C1 segment of cervical spinal cord (tissue), 14 donors: ENCODE results near the gene CNNM3.
A peak's percentile ranks its signal among the peaks of the same experiment; 100 is the strongest.
"Not testable (repeated sequence)": the region's sequence is repeated elsewhere in the genome, so short reads cannot be mapped to it uniquely, and the experiment has no call there.

Experiments used
- DNase-seq, 14 donors: peaks; one replicate each; lab custom pipeline; 2025; lab: John Stamatoyannopoulos, UW

The CNNM3 gene

DNA sequence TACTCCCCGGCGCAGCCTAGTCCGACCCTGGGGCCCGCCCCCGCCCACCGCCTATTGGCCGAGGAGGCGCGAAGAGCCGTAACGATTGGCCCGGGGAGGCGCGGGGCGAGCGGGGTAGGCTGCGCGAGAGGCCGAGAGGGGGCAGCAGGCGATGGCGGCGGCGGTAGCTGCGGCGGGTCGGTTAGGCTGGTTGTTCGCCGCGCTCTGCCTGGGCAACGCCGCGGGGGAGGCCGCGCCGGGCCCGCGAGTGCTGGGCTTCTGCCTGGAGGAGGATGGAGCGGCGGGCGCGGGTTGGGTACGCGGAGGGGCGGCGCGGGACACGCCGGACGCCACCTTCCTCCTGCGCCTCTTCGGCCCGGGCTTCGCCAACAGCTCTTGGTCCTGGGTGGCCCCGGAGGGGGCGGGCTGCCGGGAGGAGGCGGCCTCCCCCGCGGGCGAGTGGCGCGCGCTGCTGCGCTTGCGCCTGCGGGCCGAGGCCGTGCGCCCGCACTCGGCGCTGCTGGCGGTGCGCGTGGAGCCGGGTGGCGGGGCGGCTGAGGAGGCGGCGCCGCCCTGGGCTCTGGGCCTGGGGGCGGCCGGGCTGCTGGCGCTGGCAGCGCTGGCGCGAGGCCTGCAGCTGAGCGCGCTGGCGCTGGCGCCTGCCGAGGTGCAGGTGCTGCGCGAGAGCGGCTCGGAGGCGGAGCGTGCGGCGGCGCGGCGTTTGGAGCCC lies at the start of gene CNNM3:
Gene CNNM3, plus strand, starts transcription at position 142 of the 709 bp plus-strand sequence. Its CDS starts 10 bp downstream, at position 152.
- peak; percentile 83 to 99 (median 94) for DNase-seq

GRCh38 chr2:96767135-96767871 lies 48.8 kb upstream of the CNNM3 start:
- DNase-seq: no peak

- DNase-seq: peak in 1 of 14 donors; percentile 14
These were observed 47.9 kb upstream of the CNNM3 start for GRCh38 chr2:96768083-96768561.

DNA sequence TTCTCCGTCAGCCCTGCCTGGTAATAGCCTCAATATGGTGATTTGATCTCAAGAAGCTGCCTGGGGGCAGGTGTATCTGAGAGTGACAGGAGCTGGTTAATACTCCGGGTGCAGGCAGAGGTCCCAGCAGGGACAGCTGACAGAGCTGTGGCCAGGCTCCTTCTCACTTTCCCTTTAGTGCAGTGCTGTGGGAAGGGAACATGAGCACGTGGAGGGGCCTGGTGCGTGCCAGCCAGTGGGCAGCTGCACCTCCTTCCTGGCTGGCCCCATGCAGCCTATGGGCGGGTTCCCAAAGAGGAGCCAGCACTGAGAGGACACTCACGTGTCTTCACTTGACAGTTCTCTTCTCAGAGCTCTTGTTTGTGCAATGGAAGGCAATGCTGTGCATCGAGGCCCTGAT lies 46.3 kb upstream of the CNNM3 start:
- DNase-seq: peak in 10 of 14 donors; percentile 17 to 76 (median 49)

- DNase-seq: no peak
These were observed 45.4 kb upstream of the CNNM3 start for GRCh38 chr2:96770442-96771202.

DNA sequence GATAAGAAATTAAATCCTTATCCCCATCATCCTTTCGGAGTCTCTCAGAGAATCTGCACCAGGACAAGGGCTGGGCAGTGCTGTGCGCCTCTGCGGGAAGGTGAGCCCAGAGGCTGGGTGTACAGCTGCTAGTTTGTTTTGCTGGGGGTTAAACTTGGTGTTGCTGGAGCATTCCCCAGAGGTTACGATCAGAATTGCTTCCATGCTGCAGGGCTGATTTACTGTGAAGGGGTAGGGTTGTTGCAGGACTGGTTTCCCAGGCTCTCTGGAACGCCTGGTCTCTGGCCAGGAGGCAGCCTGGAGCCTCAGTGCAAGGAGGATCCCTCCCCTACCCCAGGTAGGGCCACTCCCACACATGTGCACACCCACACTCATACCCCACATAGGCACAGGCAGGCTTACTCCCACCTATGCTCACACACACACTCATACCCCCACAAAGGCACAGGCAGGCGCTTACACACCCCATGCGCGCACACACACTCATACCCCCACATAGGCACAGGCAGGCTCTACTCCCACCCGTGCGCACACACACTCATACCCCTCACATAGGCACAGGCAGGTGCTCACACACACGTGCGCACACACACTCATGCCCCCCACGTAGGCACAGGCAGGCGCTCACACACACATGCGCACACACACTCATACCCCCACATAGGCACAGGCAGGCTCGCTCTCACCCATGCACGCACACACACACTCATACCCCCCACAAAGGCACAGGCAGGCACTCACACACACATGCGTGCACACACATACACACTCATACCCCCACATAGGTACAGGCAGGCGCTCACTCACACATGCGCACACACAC lies 44.1 kb upstream of the CNNM3 start:
- no peak for DNase-seq

DNA sequence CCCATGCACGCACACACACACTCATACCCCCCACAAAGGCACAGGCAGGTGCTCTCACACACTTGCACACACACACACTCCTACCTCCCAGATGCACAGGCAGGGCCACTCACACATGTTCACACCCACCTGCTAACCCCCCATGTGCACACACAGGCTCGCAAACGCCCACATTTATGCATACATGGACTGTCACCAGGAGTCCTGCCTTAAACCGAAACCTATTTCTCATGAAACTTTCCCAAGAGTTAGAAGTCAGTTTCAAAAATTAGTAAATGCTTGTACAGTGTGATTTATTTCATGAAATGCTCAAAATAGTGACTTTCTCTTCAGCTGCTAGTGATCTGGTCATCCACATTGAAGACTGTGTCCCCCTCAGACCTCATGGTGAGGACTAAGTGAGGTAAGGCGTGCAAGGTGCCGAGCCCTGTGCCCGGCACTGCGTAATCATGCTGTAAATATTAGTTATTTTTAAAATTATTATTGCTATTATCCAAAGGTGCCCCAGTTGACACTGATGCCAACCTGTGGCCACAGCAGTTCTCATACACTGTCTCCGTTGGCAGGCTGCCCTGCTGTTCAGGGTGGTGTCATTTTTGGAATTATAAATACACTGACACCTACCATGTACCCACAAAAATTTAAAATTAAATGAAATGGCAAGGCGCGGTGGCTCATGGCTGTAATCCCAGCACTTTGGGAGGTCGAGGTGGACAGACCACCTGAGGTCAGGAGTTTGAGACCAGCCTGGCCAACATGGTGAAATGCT lies 43.0 kb upstream of the CNNM3 start:
- DNase-seq: no peak

DNA sequence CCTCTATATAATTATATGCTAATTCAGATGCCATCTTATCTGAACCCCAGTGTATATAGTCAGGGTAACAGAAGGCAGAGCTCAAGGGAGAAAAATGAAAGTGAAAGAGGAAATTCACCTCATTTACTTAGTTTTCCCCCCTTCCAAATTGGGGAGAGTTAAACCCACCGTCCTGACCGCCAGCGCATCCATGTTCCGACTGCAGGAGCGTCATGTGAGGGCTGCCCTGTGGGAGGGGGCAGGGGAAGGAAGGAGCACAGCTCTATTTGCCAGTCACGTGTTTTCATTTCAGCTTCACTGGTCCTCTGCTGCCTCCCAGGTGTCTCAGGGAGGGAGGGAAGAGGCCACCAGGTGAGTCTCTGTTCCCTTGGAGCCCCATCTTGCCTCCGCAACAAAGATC lies 42.1 kb upstream of the CNNM3 start:
- peak in 1 of 14 donors; percentile 3 for DNase-seq

DNA sequence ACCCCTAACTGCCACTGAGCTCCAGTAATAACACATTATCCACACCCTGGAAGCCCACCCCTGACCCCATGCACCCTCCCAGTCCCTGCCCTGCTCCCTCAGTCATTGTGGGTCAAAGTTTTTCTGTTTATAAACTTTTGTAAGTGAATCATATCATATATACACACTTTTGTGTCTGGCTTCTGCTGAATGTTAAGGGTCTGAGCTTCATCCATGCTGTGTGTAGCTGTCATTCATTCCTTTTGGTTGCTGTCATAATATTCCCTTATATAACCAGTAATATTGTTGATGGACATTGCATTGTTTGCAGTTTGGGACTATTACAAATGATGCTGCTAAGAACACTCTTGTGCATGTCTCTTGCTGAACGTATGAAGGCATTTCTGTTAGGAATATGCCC lies 40.9 kb upstream of the CNNM3 start:
- DNase-seq: no peak

DNA sequence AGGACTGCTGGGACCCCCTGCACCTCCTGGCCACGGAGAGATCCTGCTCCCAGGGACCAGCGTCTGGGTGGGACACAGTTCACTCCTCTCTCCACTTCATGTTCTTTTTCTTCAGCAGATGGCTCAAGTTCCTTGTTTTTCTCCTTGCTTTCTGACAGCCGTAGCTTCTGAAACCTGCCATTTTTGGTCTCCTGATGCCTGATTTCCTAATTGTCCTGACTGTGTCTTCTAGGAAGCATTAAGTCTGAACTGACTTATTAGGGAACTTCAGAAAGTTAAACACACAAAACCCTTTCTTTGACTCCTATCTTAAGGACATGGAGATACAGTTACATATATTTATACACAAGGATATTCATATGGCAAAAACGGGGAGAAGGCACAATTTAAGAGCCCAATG lies 32.7 kb upstream of the CNNM3 start:
- DNase-seq: no peak

DNA sequence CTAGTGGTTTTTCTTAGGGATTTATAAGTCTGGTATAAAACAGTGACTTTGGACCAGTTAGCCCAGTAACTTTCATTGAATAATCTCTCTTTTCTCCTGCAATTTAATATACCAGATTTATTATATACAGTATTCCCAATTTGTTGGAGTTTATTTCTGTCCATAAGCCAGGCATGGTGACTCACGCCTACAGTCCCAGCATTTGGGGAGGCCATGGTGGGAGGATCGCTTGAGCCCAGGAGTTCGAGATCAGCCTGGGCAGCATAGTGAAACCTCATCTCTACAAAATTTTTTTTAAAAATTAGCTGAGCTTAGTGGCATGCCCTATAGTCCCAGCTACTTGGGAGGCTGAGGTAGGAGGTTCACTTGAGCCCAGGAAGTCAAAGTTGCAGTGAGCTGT lies 28.7 kb upstream of the CNNM3 start:
- no peak for DNase-seq

DNA sequence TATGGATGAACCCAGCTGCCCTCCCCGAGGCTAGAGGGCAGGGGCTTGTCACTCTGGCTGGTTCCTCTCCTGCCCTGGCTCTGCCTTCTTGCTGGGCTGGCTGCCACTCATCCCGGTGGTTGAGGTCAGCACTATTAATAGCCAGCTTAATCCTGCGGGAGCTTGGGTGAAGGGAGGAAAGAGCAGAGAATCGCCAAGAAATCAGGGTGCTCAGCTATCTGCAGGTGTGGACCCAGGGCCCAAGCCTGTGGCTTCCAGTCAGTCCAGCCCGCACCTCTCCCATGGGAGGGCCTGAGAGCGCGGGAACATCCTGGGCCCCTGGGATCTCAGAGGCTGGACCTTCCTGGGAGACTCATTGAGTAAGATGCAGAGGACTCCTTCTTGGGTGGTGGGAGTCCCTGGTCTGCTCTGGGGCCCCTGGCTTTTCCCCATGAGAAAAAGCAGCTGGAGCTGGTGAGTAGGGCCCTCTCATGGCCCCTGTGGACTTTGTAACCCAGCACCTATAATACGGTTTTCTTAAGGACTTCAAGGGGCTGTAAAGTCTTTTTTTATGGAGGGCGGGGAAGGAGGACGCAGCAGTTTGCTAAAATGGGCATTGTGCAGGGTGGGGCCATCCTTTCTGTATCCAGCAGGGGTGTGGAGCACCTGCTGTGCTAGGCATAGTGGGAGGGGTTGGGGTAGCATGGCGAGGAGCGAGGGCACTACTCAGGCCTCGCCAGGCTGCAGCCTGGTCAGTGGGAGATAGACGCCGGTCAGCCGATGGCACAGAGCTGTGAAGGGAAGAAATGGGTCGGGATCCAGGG lies 27.4 kb upstream of the CNNM3 start:
- peak in 6 of 14 donors; percentile 14 to 80 (median 20) for DNase-seq

DNA sequence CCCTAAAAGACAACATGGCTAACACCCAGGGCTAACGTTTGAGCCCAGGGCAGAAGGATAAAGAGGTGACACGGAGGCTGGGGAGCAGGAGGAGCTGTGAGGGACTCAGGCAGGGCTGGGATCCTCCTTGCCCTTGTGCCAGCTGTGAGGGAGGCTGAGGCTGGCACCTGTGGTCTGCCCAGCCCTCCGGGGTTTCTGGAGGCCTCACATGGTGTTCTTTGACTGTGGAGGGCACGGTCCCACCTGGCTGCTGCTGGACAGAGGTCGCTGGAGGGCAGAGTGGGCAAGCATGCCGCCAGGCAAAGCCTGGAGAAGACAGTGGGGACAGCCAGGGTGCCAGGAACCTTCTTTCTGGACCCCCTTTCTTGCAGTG lies 26.8 kb upstream of the CNNM3 start:
- no peak for DNase-seq

- no peak for DNase-seq
These were observed 23.0 kb upstream of the CNNM3 start for GRCh38 chr2:96792772-96793749.

GRCh38 chr2:96795076-96795475 lies 21.0 kb upstream of the CNNM3 start:
- DNase-seq: no peak

DNA sequence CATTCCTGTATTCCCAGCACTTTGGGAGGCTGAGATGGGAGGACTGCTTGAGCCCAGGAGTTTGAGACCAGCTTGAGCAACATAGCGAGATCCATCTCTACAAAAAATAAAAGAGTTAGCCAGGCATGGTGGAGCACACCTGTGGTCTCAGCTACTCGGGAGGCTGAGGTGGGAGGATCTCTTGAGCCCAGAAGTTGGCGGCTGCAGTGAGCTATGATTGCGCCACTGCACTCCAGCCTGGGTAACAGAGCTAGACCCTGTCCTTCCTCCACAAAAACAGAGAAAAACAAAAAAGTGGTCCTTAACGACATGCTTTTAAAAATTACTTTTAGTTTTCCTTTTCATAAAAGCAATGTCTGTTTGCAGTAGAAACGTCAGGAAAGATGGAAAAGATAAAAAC lies 19.6 kb upstream of the CNNM3 start:
- DNase-seq: not testable (repeated sequence)

DNA sequence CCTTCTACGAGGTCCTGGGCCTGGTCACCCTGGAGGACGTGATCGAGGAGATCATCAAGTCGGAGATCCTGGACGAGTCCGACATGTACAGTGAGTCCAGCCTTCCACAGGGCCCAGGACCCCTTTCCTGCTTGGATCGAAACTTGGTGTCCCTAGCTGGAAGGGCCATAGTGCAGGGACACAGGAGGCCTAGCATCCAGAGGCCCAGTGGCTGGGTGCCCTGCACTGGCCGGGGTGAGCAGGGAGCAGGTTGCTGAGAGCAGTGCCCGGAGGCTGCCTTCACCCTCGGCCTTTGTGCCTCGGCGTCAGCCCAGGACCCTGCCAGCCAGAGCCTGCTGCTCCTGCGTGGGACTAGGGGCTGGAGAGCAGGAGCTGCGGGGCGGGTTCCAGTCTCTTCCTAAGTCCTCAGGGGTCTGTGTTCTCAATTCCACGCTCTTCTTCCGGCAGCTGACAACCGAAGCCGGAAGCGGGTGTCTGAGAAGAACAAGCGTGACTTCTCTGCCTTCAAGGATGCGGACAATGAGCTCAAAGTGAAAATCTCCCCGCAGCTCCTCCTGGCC lies 18.9 kb upstream of the CNNM3 start:
- no peak for DNase-seq
